ENCODE results near the gene EIF5A2.
"Not testable (repeated sequence)": the region's sequence is repeated elsewhere in the genome, so short reads cannot be mapped to it uniquely, and the experiment has no call there.

Gene EIF5A2

GRCh38 chr3:170896333-170896732 lies 12.1 kb downstream of the EIF5A2 start:
- DNase-seq, result not testable (repeated sequence)

- no peak for DNase-seq
These were observed 14.5 kb downstream of the EIF5A2 start for GRCh38 chr3:170893895-170894294.

GRCh38 chr3:170889630-170890029 lies 18.8 kb downstream of the EIF5A2 start:
- DNase-seq, result no peak

- DNase-seq, result no peak
These were observed 19.3 kb downstream of the EIF5A2 start for GRCh38 chr3:170889132-170889531.

GRCh38 chr3:170884109-170884930 lies 24.1 kb downstream of the EIF5A2 start:
- not testable (repeated sequence) for DNase-seq

- DNase-seq, result not testable (repeated sequence)
These were observed 29.7 kb downstream of the EIF5A2 start for GRCh38 chr3:170878688-170879087.

- not testable (repeated sequence) for DNase-seq
These were observed 31.1 kb downstream of the EIF5A2 start for GRCh38 chr3:170877311-170877710.

GRCh38 chr3:170876537-170876936 lies 31.9 kb downstream of the EIF5A2 start:
- DNase-seq, result no peak

- DNase-seq, result no peak
These were observed 38.5 kb downstream of the EIF5A2 start, which contains the start of gene RPL22L1 for GRCh38 chr3:170869645-170870593. Gene RPL22L1 (minus strand): TSS chr3:170870195. CDS start chr3:170870167, 28 bp downstream.

GRCh38 chr3:170869239-170869590 lies 39.2 kb downstream of the EIF5A2 start:
- no peak for DNase-seq

GRCh38 chr3:170868577-170869238 lies 39.7 kb downstream of the EIF5A2 start:
- DNase-seq, result no peak

GRCh38 chr3:170867143-170867937 lies 41.1 kb downstream of the EIF5A2 start:
- DNase-seq, result no peak

- no peak for DNase-seq
These were observed 41.9 kb downstream of the EIF5A2 start for GRCh38 chr3:170866499-170866898.

GRCh38 chr3:170865209-170866094 lies 43.0 kb downstream of the EIF5A2 start:
- DNase-seq, result no peak

- DNase-seq, result no peak
These were observed 43.8 kb downstream of the EIF5A2 start for GRCh38 chr3:170864525-170865208.

- DNase-seq, result no peak
These were observed 44.6 kb downstream of the EIF5A2 start for GRCh38 chr3:170863816-170864215.

- no peak for DNase-seq
These were observed 45.6 kb downstream of the EIF5A2 start for GRCh38 chr3:170862618-170863374.

GRCh38 chr3:170858599-170858998 lies 49.8 kb downstream of the EIF5A2 start:
- no peak for DNase-seq

- DNase-seq, result no peak
These were observed 56.1 kb downstream of the EIF5A2 start for GRCh38 chr3:170852324-170852723.

Data from SHP77 treated with DMSO at 0.1 percent for 48 hours (cell line).